HepG2 (cell line): Measurements from ENCODE around the gene IPO13. TPM values are rescaled to one million over a fixed set of nuclear protein-coding genes. Genes with fewer than 3 reads are reported as not detected.

Experiments
- EP300 ChIP-seq, 3 experiments: sonication (generic) in 1 of 3; formaldehyde crosslinking in 1 of 3; IDR thresholded peaks; 2 replicates each; pipeline versions ENCODE4 v1.5.1 to v1.6.1; 2011 to 2020; ENCODE audit warnings: low read depth in 2 of 3, low read length in 2 of 3, borderline replicate concordance in 1 of 3, improper control_type of control experiment in 1 of 3, mild to moderate bottlenecking in 1 of 3, missing genetic modification reagents in 1 of 3, moderate library complexity in 1 of 3
- FOXM1 ChIP-seq: sonication (generic); formaldehyde crosslinking; IDR thresholded peaks from 2 replicates; pipeline ENCODE4 v1.5.0; 2020; ENCODE audit warnings: missing genetic modification reagents
- HIVEP1 ChIP-seq: sonication (generic); formaldehyde crosslinking; IDR thresholded peaks from 2 replicates; pipeline ENCODE4 v1.4.0; 2020; ENCODE audit warnings: mild to moderate bottlenecking, missing genetic modification reagents
- KDM2A ChIP-seq: sonication (generic); formaldehyde crosslinking; IDR thresholded peaks from 2 replicates; pipeline ENCODE4 v1.4.0; 2020; ENCODE audit warnings: low read depth, missing genetic modification reagents, borderline replicate concordance
- NKX3-1 ChIP-seq: sonication (generic); formaldehyde crosslinking; IDR thresholded peaks from 2 replicates; pipeline ENCODE4 v1.5.0; 2020; ENCODE audit warnings: missing genetic modification reagents
- ONECUT2 ChIP-seq: sonication (generic); formaldehyde crosslinking; IDR thresholded peaks from 2 replicates; pipeline ENCODE4 v1.4.0; 2020; ENCODE audit warnings: missing genetic modification reagents
- POLR2A ChIP-seq, 2 experiments: IDR thresholded peaks; 2 replicates each; pipeline ENCODE4 v1.6.1; 2011; ENCODE audit warnings: low read depth in 2 of 2, low read length in 2 of 2, mild to moderate bottlenecking in 1 of 2, moderate library complexity in 1 of 2; ENCODE audit not compliant: insufficient read depth in 1 of 2
- ZNF143 ChIP-seq: sonication (generic); formaldehyde crosslinking; IDR thresholded peaks from 2 replicates; pipeline ENCODE4 v1.4.0; 2020; ENCODE audit warnings: missing genetic modification reagents
- ZNF766 ChIP-seq: sonication (generic); formaldehyde crosslinking; IDR thresholded peaks from 2 replicates; pipeline ENCODE4 v1.5.0; 2020; ENCODE audit warnings: missing genetic modification reagents, borderline replicate concordance
- ZNF891 ChIP-seq: sonication (generic); formaldehyde crosslinking; IDR thresholded peaks from 2 replicates; pipeline ENCODE4 v1.5.0; 2020; ENCODE audit warnings: mild to moderate bottlenecking, missing genetic modification reagents
- ZSCAN29 ChIP-seq: sonication (generic); formaldehyde crosslinking; conservative IDR thresholded peaks from 2 replicates; pipeline ENCODE4 v1.4.0; 2020; ENCODE audit warnings: mild to moderate bottlenecking, missing genetic modification reagents
- ZSCAN9 ChIP-seq: IDR thresholded peaks from 2 replicates; pipeline ENCODE4 v1.6.1; 2016; ENCODE audit warnings: borderline replicate concordance
- polyA plus RNA-seq, 8 experiments: library from polyadenylated mRNA; depleted of rRNA in 3 of 8; stranded (reverse) in 7 of 8; unstranded in 1 of 8; fragments of >200 nt; fragmentation: Illumina TruSeq in 4 of 8; extraction: Trizol in 4 of 8; gene quantifications; 2 replicates each; pipeline versions ENCODE4 v1.2.1 to v1.2.3, GENCODE V29; 2011 to 2016; ENCODE audit warnings: low read depth in 4 of 8, missing spikeins in 1 of 8, mixed read lengths in 1 of 8; ENCODE audit not compliant: insufficient read depth in 1 of 8
- total RNA-seq, 5 experiments: library from RNA; depleted of rRNA; stranded (reverse); fragments of >200 nt; fragmentation: Illumina TruSeq; extraction: Trizol; gene quantifications; 2 replicates each; pipeline ENCODE4 v1.2.3, GENCODE V29; 2016; ENCODE audit warnings: low read depth in 1 of 5
- TF ChIP-seq, protein P1 (sequence below): sonication (generic); formaldehyde crosslinking; IDR thresholded peaks from 2 replicates; pipeline ENCODE4 v1.4.0; 2020; ENCODE audit warnings: missing genetic modification reagents
- TF ChIP-seq, protein P2 (sequence below): sonication (generic); formaldehyde crosslinking; IDR thresholded peaks from 2 replicates; pipeline ENCODE4 v1.4.0; 2020; ENCODE audit warnings: missing genetic modification reagents
- TF ChIP-seq, protein P3 (sequence below): sonication (generic); formaldehyde crosslinking; IDR thresholded peaks from 2 replicates; pipeline ENCODE4 v1.5.1; 2020; ENCODE audit warnings: mild to moderate bottlenecking, missing genetic modification reagents, borderline replicate concordance
- TF ChIP-seq, protein P4 (sequence below): IDR thresholded peaks from 2 replicates; pipeline ENCODE4 v1.6.1; 2016; ENCODE audit warnings: low read depth, borderline replicate concordance
- TF ChIP-seq, protein P5 (sequence below): IDR thresholded peaks from 2 replicates; pipeline ENCODE4 v1.6.1; 2016; ENCODE audit warnings: mild to moderate bottlenecking, missing biosample characterization, missing genetic modification reagents
- TF ChIP-seq, protein P6 (sequence below): sonication (generic); formaldehyde crosslinking; IDR thresholded peaks from 2 replicates; pipeline ENCODE4 v1.5.0; 2020; ENCODE audit warnings: mild to moderate bottlenecking, missing genetic modification reagents

The IPO13 gene
- total and polyA plus RNA-seq, 2 of the 13 experiments (the other 11 are each of a cell fraction or from before 2014, with no cell fraction given) = 12.9 to 15.6 TPM

DNA sequence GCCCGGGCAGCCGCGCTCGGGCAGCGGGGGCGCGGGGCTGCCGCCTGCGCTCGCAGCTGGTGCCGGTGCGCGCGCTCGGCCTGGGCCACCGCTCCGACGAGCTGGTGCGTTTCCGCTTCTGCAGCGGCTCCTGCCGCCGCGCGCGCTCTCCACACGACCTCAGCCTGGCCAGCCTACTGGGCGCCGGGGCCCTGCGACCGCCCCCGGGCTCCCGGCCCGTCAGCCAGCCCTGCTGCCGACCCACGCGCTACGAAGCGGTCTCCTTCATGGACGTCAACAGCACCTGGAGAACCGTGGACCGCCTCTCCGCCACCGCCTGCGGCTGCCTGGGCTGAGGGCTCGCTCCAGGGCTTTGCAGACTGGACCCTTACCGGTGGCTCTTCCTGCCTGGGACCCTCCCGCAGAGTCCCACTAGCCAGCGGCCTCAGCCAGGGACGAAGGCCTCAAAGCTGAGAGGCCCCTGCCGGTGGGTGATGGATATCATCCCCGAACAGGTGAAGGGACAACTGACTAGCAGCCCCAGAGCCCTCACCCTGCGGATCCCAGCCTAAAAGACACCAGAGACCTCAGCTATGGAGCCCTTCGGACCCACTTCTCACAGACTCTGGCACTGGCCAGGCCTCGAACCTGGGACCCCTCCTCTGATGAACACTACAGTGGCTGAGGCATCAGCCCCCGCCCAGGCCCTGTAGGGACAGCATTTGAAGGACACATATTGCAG, 10.2 kb upstream of the IPO13 start (continued):
- TF ChIP-seq EP300 (IDR thresholded peaks at IDR 0.05; ENCODE audit: low read depth in 2 of 2, low read length in 2 of 2) (no peak), EP300 (CRISPR knock-in tag; IDR thresholded peaks at IDR 0.05; ENCODE audit: borderline replicate concordance) (no peak), FOXM1 (CRISPR knock-in tag) (no peak), NKX3-1 (CRISPR knock-in tag) (no peak), ZSCAN9 (no peak), ONECUT2 (CRISPR knock-in tag) (no peak), HIVEP1 (0 out of 2 replicates have a peak, but pooled peaks have one; percentile 41), ZNF891 (CRISPR knock-in tag) (peak; percentile 85), ZSCAN29 (CRISPR knock-in tag) (0 out of 2 replicates have a peak, but pooled peaks have one; percentile 62), KDM2A (CRISPR knock-in tag) (peak; percentile 71; the same call in 1 of the 2 replicates), ZNF143 (CRISPR knock-in tag) (0 out of 2 replicates have a peak, but pooled peaks have one; percentile 16), ZNF766 (CRISPR knock-in tag) (peak; percentile 76; the same call in 1 of the 2 replicates), POLR2A (IDR thresholded peaks at IDR 0.05; ENCODE audit: insufficient read depth in 1 of 2, low read depth in 2 of 2, low read length in 2 of 2) (peak; percentile 9 to 34; a peak in 1 of 4 replicates)
- TF ChIP-seq, protein P1, sequence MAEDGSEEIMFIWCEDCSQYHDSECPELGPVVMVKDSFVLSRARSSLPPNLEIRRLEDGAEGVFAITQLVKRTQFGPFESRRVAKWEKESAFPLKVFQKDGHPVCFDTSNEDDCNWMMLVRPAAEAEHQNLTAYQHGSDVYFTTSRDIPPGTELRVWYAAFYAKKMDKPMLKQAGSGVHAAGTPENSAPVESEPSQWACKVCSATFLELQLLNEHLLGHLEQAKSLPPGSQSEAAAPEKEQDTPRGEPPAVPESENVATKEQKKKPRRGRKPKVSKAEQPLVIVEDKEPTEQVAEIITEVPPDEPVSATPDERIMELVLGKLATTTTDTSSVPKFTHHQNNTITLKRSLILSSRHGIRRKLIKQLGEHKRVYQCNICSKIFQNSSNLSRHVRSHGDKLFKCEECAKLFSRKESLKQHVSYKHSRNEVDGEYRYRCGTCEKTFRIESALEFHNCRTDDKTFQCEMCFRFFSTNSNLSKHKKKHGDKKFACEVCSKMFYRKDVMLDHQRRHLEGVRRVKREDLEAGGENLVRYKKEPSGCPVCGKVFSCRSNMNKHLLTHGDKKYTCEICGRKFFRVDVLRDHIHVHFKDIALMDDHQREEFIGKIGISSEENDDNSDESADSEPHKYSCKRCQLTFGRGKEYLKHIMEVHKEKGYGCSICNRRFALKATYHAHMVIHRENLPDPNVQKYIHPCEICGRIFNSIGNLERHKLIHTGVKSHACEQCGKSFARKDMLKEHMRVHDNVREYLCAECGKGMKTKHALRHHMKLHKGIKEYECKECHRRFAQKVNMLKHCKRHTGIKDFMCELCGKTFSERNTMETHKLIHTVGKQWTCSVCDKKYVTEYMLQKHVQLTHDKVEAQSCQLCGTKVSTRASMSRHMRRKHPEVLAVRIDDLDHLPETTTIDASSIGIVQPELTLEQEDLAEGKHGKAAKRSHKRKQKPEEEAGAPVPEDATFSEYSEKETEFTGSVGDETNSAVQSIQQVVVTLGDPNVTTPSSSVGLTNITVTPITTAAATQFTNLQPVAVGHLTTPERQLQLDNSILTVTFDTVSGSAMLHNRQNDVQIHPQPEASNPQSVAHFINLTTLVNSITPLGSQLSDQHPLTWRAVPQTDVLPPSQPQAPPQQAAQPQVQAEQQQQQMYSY (CRISPR knock-in tag) = 0 out of 2 replicates have a peak, but pooled peaks have one; percentile 9
- TF ChIP-seq, protein P2, sequence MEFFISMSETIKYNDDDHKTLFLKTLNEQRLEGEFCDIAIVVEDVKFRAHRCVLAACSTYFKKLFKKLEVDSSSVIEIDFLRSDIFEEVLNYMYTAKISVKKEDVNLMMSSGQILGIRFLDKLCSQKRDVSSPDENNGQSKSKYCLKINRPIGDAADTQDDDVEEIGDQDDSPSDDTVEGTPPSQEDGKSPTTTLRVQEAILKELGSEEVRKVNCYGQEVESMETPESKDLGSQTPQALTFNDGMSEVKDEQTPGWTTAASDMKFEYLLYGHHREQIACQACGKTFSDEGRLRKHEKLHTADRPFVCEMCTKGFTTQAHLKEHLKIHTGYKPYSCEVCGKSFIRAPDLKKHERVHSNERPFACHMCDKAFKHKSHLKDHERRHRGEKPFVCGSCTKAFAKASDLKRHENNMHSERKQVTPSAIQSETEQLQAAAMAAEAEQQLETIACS (CRISPR knock-in tag) = peak; percentile 72
- TF ChIP-seq, protein P3, sequence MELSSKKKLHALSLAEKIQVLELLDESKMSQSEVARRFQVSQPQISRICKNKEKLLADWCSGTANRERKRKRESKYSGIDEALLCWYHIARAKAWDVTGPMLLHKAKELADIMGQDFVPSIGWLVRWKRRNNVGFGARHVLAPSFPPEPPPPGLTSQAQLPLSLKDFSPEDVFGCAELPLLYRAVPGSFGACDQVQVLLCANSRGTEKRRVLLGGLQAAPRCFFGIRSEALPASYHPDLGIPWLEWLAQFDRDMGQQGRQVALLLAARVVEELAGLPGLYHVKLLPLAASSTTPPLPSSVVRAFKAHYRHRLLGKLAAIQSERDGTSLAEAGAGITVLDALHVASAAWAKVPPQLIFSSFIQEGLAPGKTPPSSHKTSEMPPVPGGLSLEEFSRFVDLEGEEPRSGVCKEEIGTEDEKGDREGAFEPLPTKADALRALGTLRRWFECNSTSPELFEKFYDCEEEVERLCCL (CRISPR knock-in tag) = 0 out of 2 replicates have a peak, but pooled peaks have one; percentile 39
- TF ChIP-seq, protein P4, sequence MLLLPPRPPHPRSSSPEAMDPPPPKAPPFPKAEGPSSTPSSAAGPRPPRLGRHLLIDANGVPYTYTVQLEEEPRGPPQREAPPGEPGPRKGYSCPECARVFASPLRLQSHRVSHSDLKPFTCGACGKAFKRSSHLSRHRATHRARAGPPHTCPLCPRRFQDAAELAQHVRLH (CRISPR knock-in tag) = peak; percentile 56; the same call in 1 of the 2 replicates
- TF ChIP-seq, protein P5, sequence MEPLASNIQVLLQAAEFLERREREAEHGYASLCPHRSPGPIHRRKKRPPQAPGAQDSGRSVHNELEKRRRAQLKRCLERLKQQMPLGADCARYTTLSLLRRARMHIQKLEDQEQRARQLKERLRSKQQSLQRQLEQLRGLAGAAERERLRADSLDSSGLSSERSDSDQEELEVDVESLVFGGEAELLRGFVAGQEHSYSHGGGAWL (CRISPR knock-in tag) = peak; percentile 32; the same call in 1 of the 2 replicates
- TF ChIP-seq, protein P6, sequence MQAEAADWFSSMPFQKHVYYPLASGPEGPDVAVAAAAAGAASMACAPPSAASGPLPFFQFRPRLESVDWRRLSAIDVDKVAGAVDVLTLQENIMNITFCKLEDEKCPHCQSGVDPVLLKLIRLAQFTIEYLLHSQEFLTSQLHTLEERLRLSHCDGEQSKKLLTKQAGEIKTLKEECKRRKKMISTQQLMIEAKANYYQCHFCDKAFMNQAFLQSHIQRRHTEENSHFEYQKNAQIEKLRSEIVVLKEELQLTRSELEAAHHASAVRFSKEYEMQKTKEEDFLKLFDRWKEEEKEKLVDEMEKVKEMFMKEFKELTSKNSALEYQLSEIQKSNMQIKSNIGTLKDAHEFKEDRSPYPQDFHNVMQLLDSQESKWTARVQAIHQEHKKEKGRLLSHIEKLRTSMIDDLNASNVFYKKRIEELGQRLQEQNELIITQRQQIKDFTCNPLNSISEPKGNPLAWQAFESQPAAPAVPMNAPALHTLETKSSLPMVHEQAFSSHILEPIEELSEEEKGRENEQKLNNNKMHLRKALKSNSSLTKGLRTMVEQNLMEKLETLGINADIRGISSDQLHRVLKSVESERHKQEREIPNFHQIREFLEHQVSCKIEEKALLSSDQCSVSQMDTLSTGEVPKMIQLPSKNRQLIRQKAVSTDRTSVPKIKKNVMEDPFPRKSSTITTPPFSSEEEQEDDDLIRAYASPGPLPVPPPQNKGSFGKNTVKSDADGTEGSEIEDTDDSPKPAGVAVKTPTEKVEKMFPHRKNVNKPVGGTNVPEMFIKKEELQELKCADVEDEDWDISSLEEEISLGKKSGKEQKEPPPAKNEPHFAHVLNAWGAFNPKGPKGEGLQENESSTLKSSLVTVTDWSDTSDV = 0 out of 2 replicates have a peak, but pooled peaks have one; percentile 31
